CD14-positive monocyte (primary cell): ENCODE results near the gene POU6F2. TPM values are rescaled to one million over a fixed set of nuclear protein-coding genes. Genes with fewer than 3 reads are reported as not detected.

Experiments
- DNase-seq, 3 donors: peaks; one replicate each; pipeline ENCODE4 v3.0.0-alpha.2; 2011 to 2022
- H2AFZ ChIP-seq: 2 replicates; pipeline ENCODE4 v1.6.0; 2012; ENCODE audit warnings: mild to moderate bottlenecking, low read depth, low read length, inconsistent platforms; ENCODE audit not compliant: insufficient read depth, poor library complexity, severe bottlenecking
- H3K27ac ChIP-seq, 2 donors: 1 replicate in 1 of 2; 2 replicates in 1 of 2; pipeline ENCODE4 v1.5.1; 2012 to 2013; ENCODE audit warnings: low read length in 2 of 2, control low read depth in 1 of 2, inconsistent platforms in 1 of 2, low read depth in 1 of 2, mild to moderate bottlenecking in 1 of 2
- H3K27me3 ChIP-seq, 2 donors: one replicate each; pipeline versions ENCODE4 v1.6.0 to v1.6.1; 2011 to 2013; ENCODE audit warnings: low read length in 2 of 2; ENCODE audit not compliant: control insufficient read depth in 2 of 2, insufficient read depth in 2 of 2
- H3K36me3 ChIP-seq, 2 donors: replicated peaks in 1 of 2; 1 replicate in 1 of 2; 2 replicates in 1 of 2; pipeline versions ENCODE4 v1.5.1 to v1.6.1; 2012 to 2013; ENCODE audit warnings: low read length in 2 of 2, control low read depth in 1 of 2, inconsistent platforms in 1 of 2, mild to moderate bottlenecking in 1 of 2; ENCODE audit not compliant: insufficient read depth in 2 of 2, control insufficient read depth in 1 of 2
- H3K4me1 ChIP-seq, 2 donors: 1 replicate in 1 of 2; 2 replicates in 1 of 2; pipeline versions ENCODE4 v1.5.1 to v1.6.1; 2012 to 2013; ENCODE audit warnings: low read length in 2 of 2, control low read depth in 1 of 2, inconsistent platforms in 1 of 2, mild to moderate bottlenecking in 1 of 2, moderate library complexity in 1 of 2; ENCODE audit not compliant: insufficient read depth in 2 of 2, control insufficient read depth in 1 of 2
- H3K4me2 ChIP-seq: replicated peaks from 2 replicates; pipeline ENCODE3; 2012; ENCODE audit warnings: low read length, moderate library complexity, mild to moderate bottlenecking; ENCODE audit not compliant: poor library complexity, severe bottlenecking; ENCODE audit errors: extremely low read depth
- H3K4me3 ChIP-seq, 3 experiments: fragments of 200-600 bp in 1 of 3; sonication (generic) in 1 of 3; replicated peaks in 1 of 3; 1 replicate in 2 of 3; 2 replicates in 1 of 3; pipeline ENCODE4 v1.5.1; 2011 to 2013; ENCODE audit warnings: low read length in 3 of 3, mild to moderate bottlenecking in 3 of 3, control low read depth in 2 of 3, low read depth in 2 of 3, inconsistent platforms in 1 of 3, moderate library complexity in 1 of 3
- H3K79me2 ChIP-seq: 2 replicates; pipeline ENCODE4 v1.6.0; 2012; ENCODE audit warnings: mild to moderate bottlenecking, control low read depth, inconsistent platforms, low read length, moderate library complexity; ENCODE audit not compliant: insufficient read depth
- H3K9ac ChIP-seq: 2 replicates; pipeline ENCODE4 v1.6.0; 2017; ENCODE audit warnings: low read length, mild to moderate bottlenecking; ENCODE audit not compliant: insufficient read depth, poor library complexity, severe bottlenecking
- H3K9me3 ChIP-seq, 2 donors: replicated peaks in 1 of 2; 1 replicate in 1 of 2; 2 replicates in 1 of 2; pipeline versions ENCODE4 v1.5.1 to v1.6.1; 2012 to 2013; ENCODE audit warnings: low read length in 2 of 2, control low read depth in 1 of 2; ENCODE audit not compliant: control insufficient read depth in 1 of 2, insufficient read depth in 1 of 2
- H4K20me1 ChIP-seq: 2 replicates; pipeline ENCODE4 v1.6.0; 2012; ENCODE audit warnings: mild to moderate bottlenecking, low read length, control low read depth, moderate library complexity; ENCODE audit not compliant: insufficient read depth
- H3K27ac Mint-ChIP-seq, 7 donors: one replicate each; pipeline ENCODE4 v1.8.0; 2020; ENCODE audit warnings: mild to moderate bottlenecking in 7 of 7, mixed read lengths in 7 of 7, moderate library complexity in 6 of 7, inconsistent platforms in 2 of 7
- H3K27me3 Mint-ChIP-seq, 3 donors: one replicate each; pipeline ENCODE4 v1.8.0; 2021 to 2022; ENCODE audit warnings: low read depth in 3 of 3, mild to moderate bottlenecking in 3 of 3, mixed read lengths in 3 of 3, moderate library complexity in 3 of 3, inconsistent platforms in 1 of 3
- H3K36me3 Mint-ChIP-seq, 2 donors: one replicate each; pipeline ENCODE4 v1.8.0; 2020; ENCODE audit warnings: mixed read lengths in 2 of 2, inconsistent platforms in 1 of 2, mild to moderate bottlenecking in 1 of 2
- H3K4me1 Mint-ChIP-seq: one replicate; pipeline ENCODE4 v1.8.0; 2020; ENCODE audit warnings: mild to moderate bottlenecking, mixed read lengths
- H3K4me3 Mint-ChIP-seq, 2 donors: one replicate each; pipeline ENCODE4 v1.8.0; 2020; ENCODE audit warnings: mild to moderate bottlenecking in 2 of 2, mixed read lengths in 2 of 2, moderate library complexity in 1 of 2
- H3K9me3 Mint-ChIP-seq, 7 donors: one replicate each; pipeline ENCODE4 v1.8.0; 2020 to 2022; ENCODE audit warnings: mixed read lengths in 7 of 7, mild to moderate bottlenecking in 6 of 7, moderate library complexity in 6 of 7, inconsistent platforms in 2 of 7
- WGBS: methylation state at CpG from one replicate; pipeline ENCODE4 v1.1.5; 2013; ENCODE audit warnings: missing lambda C conversion rate; ENCODE audit not compliant: insufficient coverage; 5-methylcytosine and 5-hydroxymethylcytosine counted together
- intact Hi-C, 2 donors: fragments of 100-400 bp; cut with micrococcal nuclease; formaldehyde crosslinking; loops; one replicate each; pipeline versions ENCODE4 v1.15.0 to v1.15.1; 2023
- polyA plus RNA-seq, 3 donors: library from polyadenylated mRNA; depleted of rRNA in 1 of 3; unstranded in 2 of 3; stranded (reverse) in 1 of 3; fragments of 300-500 nt in 2 of 3; fragments of >200 nt in 1 of 3; fragmentation: Illumina TruSeq in 2 of 3; gene quantifications; 1 replicate in 2 of 3; 2 replicates in 1 of 3; pipeline ENCODE4 v1.2.3, GENCODE V29; 2012 to 2021
- TF ChIP-seq, protein P1 (sequence below): fragments of 200-600 bp; IDR thresholded peaks from one replicate; pipeline ENCODE4 v1.8.0; 2022; ENCODE audit warnings: antibody characterized with exemption, mild to moderate bottlenecking

Gene POU6F2
- polyA plus RNA-seq, 3 donors: not detected

DNA sequence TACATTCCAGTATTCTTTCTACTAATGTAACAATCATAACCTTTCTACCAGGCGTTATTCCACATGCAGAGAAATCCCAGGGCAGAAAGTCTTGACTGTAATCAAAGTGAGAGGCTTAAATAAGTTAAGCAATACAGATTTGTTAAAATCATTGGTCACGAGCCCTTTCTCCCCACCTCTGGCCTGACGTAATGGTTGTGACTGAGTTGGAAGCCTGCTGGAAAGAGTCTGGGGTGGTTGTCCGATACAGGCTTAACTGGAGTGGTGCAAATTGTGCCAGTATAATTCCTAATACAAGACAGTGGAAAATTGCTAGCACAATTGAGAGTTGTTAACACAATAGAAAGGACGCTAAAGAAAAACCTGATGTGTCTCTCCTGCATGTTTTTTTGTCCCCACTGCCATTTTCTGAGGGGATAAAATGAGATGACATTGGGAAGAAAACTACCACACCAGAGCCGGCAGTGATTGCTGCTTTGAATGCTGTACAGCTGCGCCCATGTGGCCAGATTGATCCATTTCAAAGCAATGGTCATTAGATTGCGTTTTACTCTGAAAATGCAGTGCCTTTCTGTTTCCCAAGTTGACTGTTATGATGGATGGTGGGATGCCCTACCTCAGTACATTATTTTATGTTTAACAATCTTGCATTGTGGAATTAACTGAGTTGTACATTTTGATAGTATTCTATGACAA lies 190.8 kb downstream of the POU6F2 start:
- no peaks in the 10 kb centered on the region for H3K27me3 ChIP-seq
- no peaks in the 10 kb centered on the region for H3K4me1 ChIP-seq
- DNase-seq: no peak
- TF ChIP-seq, protein P1, sequence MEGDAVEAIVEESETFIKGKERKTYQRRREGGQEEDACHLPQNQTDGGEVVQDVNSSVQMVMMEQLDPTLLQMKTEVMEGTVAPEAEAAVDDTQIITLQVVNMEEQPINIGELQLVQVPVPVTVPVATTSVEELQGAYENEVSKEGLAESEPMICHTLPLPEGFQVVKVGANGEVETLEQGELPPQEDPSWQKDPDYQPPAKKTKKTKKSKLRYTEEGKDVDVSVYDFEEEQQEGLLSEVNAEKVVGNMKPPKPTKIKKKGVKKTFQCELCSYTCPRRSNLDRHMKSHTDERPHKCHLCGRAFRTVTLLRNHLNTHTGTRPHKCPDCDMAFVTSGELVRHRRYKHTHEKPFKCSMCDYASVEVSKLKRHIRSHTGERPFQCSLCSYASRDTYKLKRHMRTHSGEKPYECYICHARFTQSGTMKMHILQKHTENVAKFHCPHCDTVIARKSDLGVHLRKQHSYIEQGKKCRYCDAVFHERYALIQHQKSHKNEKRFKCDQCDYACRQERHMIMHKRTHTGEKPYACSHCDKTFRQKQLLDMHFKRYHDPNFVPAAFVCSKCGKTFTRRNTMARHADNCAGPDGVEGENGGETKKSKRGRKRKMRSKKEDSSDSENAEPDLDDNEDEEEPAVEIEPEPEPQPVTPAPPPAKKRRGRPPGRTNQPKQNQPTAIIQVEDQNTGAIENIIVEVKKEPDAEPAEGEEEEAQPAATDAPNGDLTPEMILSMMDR: no peak
- intact Hi-C loops: no loop called here
- 75% methylated on average over 2 of the region's 8 CpGs for WGBS
- no peaks in the 10 kb centered on the region for H3K36me3 Mint-ChIP-seq
- H4K20me1 ChIP-seq: no peaks in the 10 kb centered on the region
- H3K4me3 Mint-ChIP-seq: no peak overlapping the region
- peaks cover 0 to 3% (median 0%) of the 10 kb centered on the region in 7 donors for H3K9me3 Mint-ChIP-seq
- no peak overlapping the region for H3K4me2 ChIP-seq
- H3K36me3 ChIP-seq: no peaks in the 10 kb centered on the region
- no peaks in the 10 kb centered on the region for H3K79me2 ChIP-seq
- no peak overlapping the region for H3K27ac Mint-ChIP-seq
- H3K4me3 ChIP-seq: no peak overlapping the region
- H3K27me3 Mint-ChIP-seq: peaks cover 0 to 2% (median 0%) of the 10 kb centered on the region in 3 donors
- H3K9ac ChIP-seq: no peak overlapping the region
- H3K27ac ChIP-seq: no peak overlapping the region
- no peaks in the 10 kb centered on the region for H3K9me3 ChIP-seq
- no peak overlapping the region for H2AFZ ChIP-seq
- no peaks in the 10 kb centered on the region for H3K4me1 Mint-ChIP-seq

DNA sequence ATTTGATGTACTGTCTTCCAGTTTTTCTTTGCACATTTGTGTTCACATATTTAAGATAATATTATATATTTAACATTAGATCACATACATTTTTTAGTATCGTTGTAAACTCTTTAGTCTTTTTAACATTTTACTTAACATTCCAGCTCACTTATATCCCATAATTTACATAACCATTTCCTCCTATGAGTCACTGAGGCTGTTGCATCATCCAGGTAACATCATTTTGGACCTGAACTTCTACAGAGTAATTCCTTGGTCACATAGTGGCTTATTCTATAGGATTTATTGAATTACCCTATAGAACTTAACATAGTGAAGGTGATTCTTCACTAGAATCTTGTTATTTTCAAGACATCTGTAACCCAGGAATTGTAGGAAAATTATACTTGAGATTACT lies 194.4 kb downstream of the POU6F2 start:
- TF ChIP-seq, protein P1: no peak
- H3K27me3 Mint-ChIP-seq: peaks cover 0 to 3% (median 1%) of the 10 kb centered on the region in 3 donors
- H3K27ac ChIP-seq: no peak overlapping the region
- no peaks in the 10 kb centered on the region for H3K36me3 Mint-ChIP-seq
- no peaks in the 10 kb centered on the region for H3K4me1 ChIP-seq
- no peaks in the 10 kb centered on the region for H3K79me2 ChIP-seq
- no peak overlapping the region for H3K4me3 Mint-ChIP-seq
- no peak overlapping the region for H3K4me2 ChIP-seq
- H3K9ac ChIP-seq: no peak overlapping the region
- H3K36me3 ChIP-seq: no peaks in the 10 kb centered on the region
- WGBS: no CpG with 5 or more reads among the region's 1 CpG
- no peaks in the 10 kb centered on the region for H3K9me3 ChIP-seq
- H3K4me1 Mint-ChIP-seq: no peaks in the 10 kb centered on the region
- H3K27ac Mint-ChIP-seq: no peak overlapping the region
- peaks cover 0 to 3% (median 0%) of the 10 kb centered on the region in 7 donors for H3K9me3 Mint-ChIP-seq
- H3K27me3 ChIP-seq: no peaks in the 10 kb centered on the region
- H3K4me3 ChIP-seq: no peak overlapping the region
- intact Hi-C loops: no loop called here
- DNase-seq: no peak
- no peaks in the 10 kb centered on the region for H4K20me1 ChIP-seq
- H2AFZ ChIP-seq: no peak overlapping the region
